ENCODE measurements around the gene COMT.
"Not testable (repeated sequence)": the region's sequence is repeated elsewhere in the genome, so short reads cannot be mapped to it uniquely, and the experiment has no call there.

The COMT gene

DNA sequence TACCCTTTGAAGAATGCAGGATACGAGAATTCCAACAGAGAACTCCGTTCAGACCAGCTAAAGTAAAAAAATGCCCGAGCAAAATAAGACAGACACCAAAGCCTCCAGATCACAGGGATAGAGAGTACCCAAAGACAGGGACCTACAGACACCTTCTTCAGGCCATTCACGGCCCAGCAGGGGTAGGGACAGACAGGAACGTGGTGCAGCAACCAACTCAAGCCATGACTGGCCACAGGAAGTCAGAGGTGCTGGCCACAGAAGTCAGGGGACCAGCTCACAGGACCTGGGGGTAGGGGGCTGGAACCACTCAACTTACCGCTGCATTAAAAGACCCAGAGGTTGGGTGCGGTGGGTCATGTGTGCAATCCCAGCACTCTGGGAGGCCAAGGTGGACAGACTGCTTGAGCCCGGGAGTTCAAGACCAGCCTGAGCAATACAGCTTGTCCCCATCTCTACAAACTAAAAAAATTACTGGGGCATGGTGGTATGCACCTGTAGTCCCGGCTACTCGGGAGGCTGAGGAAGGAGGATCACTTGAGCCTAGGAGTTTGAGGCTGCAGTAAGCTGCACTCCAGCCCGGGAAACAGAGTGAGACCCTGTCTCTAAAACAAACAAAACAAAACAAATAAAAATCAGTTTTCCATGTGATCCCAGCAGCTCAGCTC is 39.9 kb upstream of the COMT start:
- Histone ChIP-seq H3K4me1 (ENCODE audit: control insufficient read depth, insufficient read depth, low read length) (peaks cover 9% of the 10 kb centered on the region), H3K27me3 (ENCODE audit: control insufficient read depth, insufficient read depth, low read length) (no peaks in the 10 kb centered on the region), H3K36me3 (ENCODE audit: control insufficient read depth, insufficient read depth, low read length) (no peaks in the 10 kb centered on the region), H3K9ac (ENCODE audit: low read length) (no peak overlapping the region), H3K9me3 (ENCODE audit: control insufficient read depth, low read length) (no peaks in the 10 kb centered on the region), H3K4me3 (ENCODE audit: low read length) (no peak overlapping the region)

DNA sequence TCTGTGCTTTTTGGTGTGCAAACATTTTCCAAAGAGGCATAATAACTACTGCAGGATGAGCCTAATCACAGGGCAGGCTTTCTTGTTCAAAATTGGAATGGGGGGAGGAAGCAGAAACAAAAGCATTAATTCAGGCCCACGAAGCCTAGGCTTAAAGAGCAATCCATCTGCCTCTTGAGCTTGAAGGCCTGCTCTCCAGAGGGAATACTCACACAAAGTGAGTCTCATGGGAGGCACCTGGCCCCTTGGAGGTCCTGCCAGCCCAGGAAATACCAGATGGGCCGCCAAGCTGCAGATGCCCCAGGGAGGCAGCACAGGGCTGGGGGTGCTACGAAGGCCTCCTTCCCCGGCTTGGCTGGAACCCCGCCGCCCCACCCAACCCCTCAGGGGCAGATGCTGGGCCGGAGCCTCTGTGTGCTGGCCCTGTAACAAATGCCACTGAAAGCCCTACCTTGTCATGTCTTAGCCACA is 39.3 kb upstream of the COMT start:
- Histone ChIP-seq H3K36me3 (ENCODE audit: control insufficient read depth, insufficient read depth, low read length) (no peaks in the 10 kb centered on the region), H3K4me1 (ENCODE audit: control insufficient read depth, insufficient read depth, low read length) (peaks cover 9% of the 10 kb centered on the region), H3K4me3 (ENCODE audit: low read length) (no peak overlapping the region), H3K9me3 (ENCODE audit: control insufficient read depth, low read length) (no peaks in the 10 kb centered on the region), H3K9ac (ENCODE audit: low read length) (no peak overlapping the region), H3K27me3 (ENCODE audit: control insufficient read depth, insufficient read depth, low read length) (no peaks in the 10 kb centered on the region)

GRCh38 chr22:19903031-19903430 is 38.5 kb upstream of the COMT start:
- Histone ChIP-seq H3K9me3 (ENCODE audit: control insufficient read depth, low read length) (no peaks in the 10 kb centered on the region), H3K27me3 (ENCODE audit: control insufficient read depth, insufficient read depth, low read length) (no peaks in the 10 kb centered on the region), H3K9ac (ENCODE audit: low read length) (no peak overlapping the region), H3K36me3 (ENCODE audit: control insufficient read depth, insufficient read depth, low read length) (no peaks in the 10 kb centered on the region), H3K4me1 (ENCODE audit: control insufficient read depth, insufficient read depth, low read length) (peaks cover 9% of the 10 kb centered on the region), H3K4me3 (ENCODE audit: low read length) (no peak overlapping the region)

GRCh38 chr22:19903513-19903912 is 38.1 kb upstream of the COMT start:
- H3K36me3 ChIP-seq (ENCODE audit: control insufficient read depth, insufficient read depth, low read length), result no peaks in the 10 kb centered on the region
- no peaks in the 10 kb centered on the region for H3K9me3 ChIP-seq (ENCODE audit: control insufficient read depth, low read length)
- no peak overlapping the region for H3K4me3 ChIP-seq (ENCODE audit: low read length)
- H3K4me1 ChIP-seq (ENCODE audit: control insufficient read depth, insufficient read depth, low read length), result peaks cover 9% of the 10 kb centered on the region
- H3K27me3 ChIP-seq (ENCODE audit: control insufficient read depth, insufficient read depth, low read length), result no peaks in the 10 kb centered on the region
- no peak overlapping the region for H3K9ac ChIP-seq (ENCODE audit: low read length)

DNA sequence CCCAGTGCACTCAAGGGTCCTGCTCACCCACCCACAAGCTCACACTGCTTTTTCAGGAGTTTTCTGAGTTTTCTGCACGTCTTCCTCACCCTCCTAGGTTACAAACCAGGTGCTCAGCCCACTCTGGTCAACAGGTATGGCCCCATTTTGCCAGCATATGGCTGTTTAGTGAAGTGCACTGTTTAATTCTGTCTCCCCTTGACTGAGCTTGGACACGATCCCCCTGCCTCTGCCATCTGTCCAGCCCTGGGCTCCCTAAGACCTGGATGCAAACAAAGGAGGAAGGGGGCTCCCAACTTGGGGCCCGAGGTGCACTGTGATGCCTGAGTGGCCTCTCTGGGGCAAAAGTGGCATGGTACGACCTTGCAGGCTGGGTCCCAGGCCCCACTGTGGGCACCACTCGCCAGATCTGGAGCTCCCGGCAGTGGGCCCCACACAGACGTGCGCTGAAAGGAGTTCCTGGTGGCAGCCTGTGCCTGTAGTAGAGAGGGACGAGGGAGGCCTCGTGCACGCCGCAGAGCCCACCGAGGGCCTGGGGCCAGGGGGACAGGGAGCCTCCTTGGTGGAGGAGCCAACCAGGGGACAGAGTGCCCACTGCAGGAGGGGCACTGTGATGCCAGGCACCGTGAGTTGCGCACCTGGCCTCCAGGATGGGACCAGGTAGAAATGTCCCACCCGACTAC is 37.3 kb upstream of the COMT start:
- H3K36me3 ChIP-seq (ENCODE audit: control insufficient read depth, insufficient read depth, low read length), result no peaks in the 10 kb centered on the region
- no peak overlapping the region for H3K9ac ChIP-seq (ENCODE audit: low read length)
- no peaks in the 10 kb centered on the region for H3K27me3 ChIP-seq (ENCODE audit: control insufficient read depth, insufficient read depth, low read length)
- H3K4me1 ChIP-seq (ENCODE audit: control insufficient read depth, insufficient read depth, low read length), result peaks cover 9% of the 10 kb centered on the region
- no peak overlapping the region for H3K4me3 ChIP-seq (ENCODE audit: low read length)
- no peaks in the 10 kb centered on the region for H3K9me3 ChIP-seq (ENCODE audit: control insufficient read depth, low read length)

DNA sequence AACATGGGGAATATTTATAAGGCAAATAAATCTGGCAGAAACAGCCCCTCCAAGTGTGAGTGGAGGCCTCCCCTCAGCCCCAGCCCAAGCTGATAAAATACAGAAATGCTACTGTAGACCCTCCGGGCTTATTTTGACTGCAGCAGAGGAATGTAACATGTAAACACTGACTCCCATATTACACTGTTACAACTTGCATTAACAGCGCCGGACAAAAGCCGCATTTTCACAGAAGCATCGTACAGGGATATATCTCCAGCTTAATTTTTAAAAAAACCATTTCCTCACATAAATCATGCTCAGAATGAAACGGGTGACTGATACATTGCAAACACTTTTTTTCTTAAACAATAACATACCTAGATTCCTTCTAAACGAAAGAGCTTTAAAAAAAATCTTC is 36.6 kb upstream of the COMT start:
- Histone ChIP-seq H3K36me3 (ENCODE audit: control insufficient read depth, insufficient read depth, low read length) (no peaks in the 10 kb centered on the region), H3K4me3 (ENCODE audit: low read length) (no peak overlapping the region), H3K4me1 (ENCODE audit: control insufficient read depth, insufficient read depth, low read length) (peaks cover 9% of the 10 kb centered on the region), H3K9ac (ENCODE audit: low read length) (no peak overlapping the region), H3K9me3 (ENCODE audit: control insufficient read depth, low read length) (no peaks in the 10 kb centered on the region), H3K27me3 (ENCODE audit: control insufficient read depth, insufficient read depth, low read length) (no peaks in the 10 kb centered on the region)

DNA sequence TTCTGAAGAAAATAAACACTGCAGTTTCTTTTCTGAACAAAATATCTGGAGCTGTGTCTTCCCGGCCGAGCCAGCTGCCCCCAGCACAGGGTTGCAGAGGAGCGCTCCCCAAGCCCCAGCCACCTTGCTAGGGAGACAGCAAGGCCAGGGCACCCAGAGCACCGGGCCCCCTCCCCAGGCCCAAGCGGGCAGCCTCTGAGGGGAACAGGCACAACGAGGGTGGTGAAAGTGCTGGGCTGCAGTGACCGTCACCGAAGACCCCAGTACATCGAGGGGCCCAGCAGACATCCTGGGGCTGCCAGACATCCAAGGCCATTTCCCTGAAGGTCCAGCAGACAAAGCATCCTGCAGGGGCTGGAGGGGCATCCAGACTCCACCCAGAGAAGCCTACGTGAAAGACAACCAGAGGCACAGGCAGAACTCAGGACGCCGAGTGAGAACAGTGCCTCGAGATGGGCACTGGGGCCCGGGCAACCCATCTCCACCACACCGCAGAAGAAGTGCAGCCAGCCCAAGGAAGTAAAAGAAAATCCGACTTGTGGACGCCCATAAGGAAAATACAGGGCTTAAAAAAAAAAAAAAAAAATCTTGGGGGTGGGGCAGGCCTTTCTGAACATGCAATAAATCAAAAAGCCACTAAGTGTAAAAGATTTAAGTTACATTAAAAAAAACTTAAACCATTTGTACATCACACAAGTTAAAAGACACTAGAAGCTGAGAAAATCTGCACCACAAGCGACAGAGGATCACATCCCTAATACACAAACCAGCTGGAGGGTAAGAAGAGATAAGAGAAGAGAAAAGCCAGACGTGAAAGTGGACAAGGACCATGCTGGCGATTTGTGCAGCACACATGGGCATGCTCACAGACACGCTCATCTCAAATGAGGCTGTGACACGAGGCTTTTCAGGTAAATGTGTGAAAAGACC is 36.0 kb upstream of the COMT start:
- H3K27me3 ChIP-seq (ENCODE audit: control insufficient read depth, insufficient read depth, low read length), result no peaks in the 10 kb centered on the region
- no peak overlapping the region for H3K9ac ChIP-seq (ENCODE audit: low read length)
- H3K4me3 ChIP-seq (ENCODE audit: low read length), result no peak overlapping the region
- H3K36me3 ChIP-seq (ENCODE audit: control insufficient read depth, insufficient read depth, low read length), result no peaks in the 10 kb centered on the region
- no peaks in the 10 kb centered on the region for H3K9me3 ChIP-seq (ENCODE audit: control insufficient read depth, low read length)
- peaks cover 8% of the 10 kb centered on the region for H3K4me1 ChIP-seq (ENCODE audit: control insufficient read depth, insufficient read depth, low read length)

DNA sequence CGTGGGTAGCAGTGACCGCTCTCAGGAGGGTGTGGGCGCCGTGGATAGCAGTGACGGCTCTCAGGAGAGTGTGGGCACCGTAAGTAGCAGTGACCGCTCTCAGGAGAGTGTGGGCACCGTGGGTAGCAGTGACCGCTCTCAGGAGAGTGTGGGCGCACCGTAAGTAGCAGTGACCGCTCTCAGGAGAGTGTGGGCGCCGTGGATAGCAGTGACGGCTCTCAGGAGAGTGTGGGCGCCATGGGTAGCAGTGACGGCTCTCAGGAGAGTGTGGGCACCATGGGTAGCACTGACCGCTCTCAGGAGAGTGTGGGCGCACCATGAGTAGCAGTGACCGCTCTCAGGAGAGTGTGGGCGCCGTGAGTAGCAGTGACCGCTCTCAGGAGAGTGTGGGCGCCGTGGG is 34.7 kb upstream of the COMT start:
- H3K9me3 ChIP-seq (ENCODE audit: control insufficient read depth, low read length); H3K4me1 ChIP-seq (ENCODE audit: control insufficient read depth, insufficient read depth, low read length); H3K9ac ChIP-seq (ENCODE audit: low read length); H3K27me3 ChIP-seq (ENCODE audit: control insufficient read depth, insufficient read depth, low read length); H3K36me3 ChIP-seq (ENCODE audit: control insufficient read depth, insufficient read depth, low read length); H3K4me3 ChIP-seq (ENCODE audit: low read length): not testable (repeated sequence)

- H3K9ac ChIP-seq (ENCODE audit: low read length); H3K4me1 ChIP-seq (ENCODE audit: control insufficient read depth, insufficient read depth, low read length); H3K9me3 ChIP-seq (ENCODE audit: control insufficient read depth, low read length); H3K27me3 ChIP-seq (ENCODE audit: control insufficient read depth, insufficient read depth, low read length); H3K4me3 ChIP-seq (ENCODE audit: low read length); H3K36me3 ChIP-seq (ENCODE audit: control insufficient read depth, insufficient read depth, low read length): not testable (repeated sequence)
These were observed 33.7 kb upstream of the COMT start for GRCh38 chr22:19907902-19908301.

DNA sequence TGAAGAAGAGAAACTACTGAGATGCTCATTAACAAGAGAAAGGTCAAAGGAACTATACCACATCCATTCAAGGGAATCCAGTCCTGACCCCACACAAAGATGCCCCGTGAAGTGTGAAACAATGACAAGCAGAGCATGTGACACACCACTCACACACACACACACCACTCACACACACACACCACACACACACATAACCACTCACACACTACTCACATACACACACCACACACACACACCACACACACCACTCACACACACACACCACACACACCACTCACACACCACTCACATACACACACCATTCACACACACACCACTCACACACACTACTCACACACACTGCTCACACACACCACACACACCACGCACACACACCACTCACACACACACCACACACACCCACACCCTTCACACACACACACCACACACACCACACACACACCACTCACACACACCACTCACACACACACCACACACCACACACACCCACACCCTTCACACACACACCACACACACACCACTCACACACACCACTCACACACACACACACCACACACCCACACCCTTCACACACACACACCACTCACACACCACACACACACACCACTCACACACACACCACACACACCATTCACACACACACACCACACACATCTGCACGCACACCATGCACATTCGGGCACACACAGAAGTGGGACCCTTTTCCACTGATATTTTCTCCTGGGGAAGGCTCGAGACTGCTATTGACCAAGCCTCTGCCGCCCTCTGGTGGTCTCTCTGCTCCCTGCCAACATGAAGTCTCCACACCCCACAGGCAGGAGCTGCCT is 32.0 kb upstream of the COMT start:
- H3K27me3 ChIP-seq (ENCODE audit: control insufficient read depth, insufficient read depth, low read length), result no peaks in the 10 kb centered on the region
- H3K4me1 ChIP-seq (ENCODE audit: control insufficient read depth, insufficient read depth, low read length), result no peaks in the 10 kb centered on the region
- peaks cover 4% of the 10 kb centered on the region for H3K36me3 ChIP-seq (ENCODE audit: control insufficient read depth, insufficient read depth, low read length)
- no peaks in the 10 kb centered on the region for H3K9me3 ChIP-seq (ENCODE audit: control insufficient read depth, low read length)
- no peak overlapping the region for H3K9ac ChIP-seq (ENCODE audit: low read length)
- no peak overlapping the region for H3K4me3 ChIP-seq (ENCODE audit: low read length)

DNA sequence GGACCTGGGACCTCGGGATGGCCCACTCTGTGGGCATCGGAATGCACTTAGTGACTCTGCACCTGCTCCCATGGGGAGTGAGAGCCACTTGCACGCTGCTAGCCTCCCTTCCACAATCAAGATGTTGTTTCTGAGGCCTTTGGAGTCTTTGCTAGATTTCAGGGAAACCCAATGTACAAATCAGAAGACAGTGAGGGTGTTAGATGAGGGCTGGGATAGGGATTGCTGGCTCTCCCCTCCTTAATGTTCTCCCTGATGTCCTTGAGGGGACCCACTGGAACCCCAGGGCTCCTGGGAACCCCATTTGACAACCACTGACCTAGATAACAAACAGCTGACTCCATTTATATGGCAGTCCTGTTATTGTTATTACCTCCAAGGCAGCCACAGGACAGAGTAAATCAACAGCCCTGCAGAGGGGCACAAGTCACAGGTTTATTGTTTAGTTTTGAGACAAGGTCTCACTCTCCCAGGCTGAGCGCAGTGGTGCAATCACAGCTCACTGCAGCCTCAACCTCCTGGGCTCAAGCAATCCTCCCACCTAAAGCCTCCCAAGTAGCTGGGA is 31.3 kb upstream of the COMT start:
- Histone ChIP-seq H3K36me3 (ENCODE audit: control insufficient read depth, insufficient read depth, low read length) (peaks cover 11% of the 10 kb centered on the region), H3K4me3 (ENCODE audit: low read length) (no peak overlapping the region), H3K27me3 (ENCODE audit: control insufficient read depth, insufficient read depth, low read length) (no peaks in the 10 kb centered on the region), H3K9ac (ENCODE audit: low read length) (no peak overlapping the region), H3K9me3 (ENCODE audit: control insufficient read depth, low read length) (no peaks in the 10 kb centered on the region), H3K4me1 (ENCODE audit: control insufficient read depth, insufficient read depth, low read length) (no peaks in the 10 kb centered on the region)

Data from mucosa of stomach (tissue), 1 donor.